GM21367 (cell line): ENCODE data around the gene CLEC18B.
"Not testable (repeated sequence)": the region's sequence is repeated elsewhere in the genome, so short reads cannot be mapped to it uniquely, and the experiment has no call there.

Experiments used
- ATAC-seq: cut with Tn5 transposase; IDR thresholded peaks from one replicate; pipeline ENCODE4 v1.9.1; 2021; ENCODE audit not compliant: unreplicated experiment

The CLEC18B gene

DNA sequence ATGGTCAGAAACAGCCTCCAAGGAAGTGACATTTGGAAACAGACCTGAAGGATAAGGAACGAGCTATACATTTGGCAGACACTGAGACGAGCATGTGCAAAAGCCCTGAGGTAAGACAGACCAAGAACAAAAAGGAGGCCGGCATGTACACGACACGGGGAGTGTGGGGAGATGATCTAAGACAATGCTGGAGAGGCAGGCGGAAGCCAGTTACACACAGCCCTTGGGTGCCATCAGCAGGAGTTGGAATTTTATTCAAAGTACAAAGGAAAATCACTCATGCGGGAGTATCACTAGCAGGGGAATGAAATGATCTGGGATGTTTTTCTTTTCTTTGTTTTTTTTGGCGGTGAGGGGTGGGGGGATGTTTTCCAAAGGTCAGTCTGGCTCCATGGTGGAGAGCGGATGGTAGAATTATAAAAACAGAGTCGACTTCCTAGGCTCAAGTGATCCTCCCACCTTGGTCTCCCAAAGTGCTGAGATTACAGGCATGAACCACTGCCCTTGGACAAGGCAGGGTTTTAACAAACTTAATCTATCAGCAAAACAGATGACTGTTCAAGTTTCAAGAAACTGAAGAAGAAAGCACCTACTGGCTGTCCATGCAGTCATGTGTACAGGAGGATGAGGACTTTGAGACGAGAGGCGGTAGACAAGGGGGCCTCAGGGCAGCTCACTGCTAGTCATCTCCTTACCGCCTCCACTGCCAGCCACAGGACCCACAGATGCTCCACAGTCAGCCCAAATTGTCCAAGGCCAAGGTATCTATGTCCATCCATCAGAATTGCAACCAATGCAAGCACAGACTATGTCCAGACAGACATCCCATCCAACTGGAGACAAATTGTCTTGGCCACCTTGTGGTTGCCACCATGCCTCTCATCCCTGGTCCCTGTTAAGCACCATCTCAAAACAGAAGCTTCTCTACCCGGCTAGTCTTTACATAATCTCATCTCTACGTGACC lies 59.4 kb downstream of the CLEC18B start:
- not testable (repeated sequence) for ATAC-seq
